ENCODE data around the gene PLOD2. TPM values are rescaled to one million over a fixed set of nuclear protein-coding genes. Genes with fewer than 3 reads are reported as not detected.
A peak's percentile ranks its signal among the peaks of the same experiment; 100 is the strongest.
"Not testable (repeated sequence)": the region's sequence is repeated elsewhere in the genome, so short reads cannot be mapped to it uniquely, and the experiment has no call there.

The PLOD2 gene
- total RNA-seq, 1 experiment from 2014 or later = 120 TPM

DNA sequence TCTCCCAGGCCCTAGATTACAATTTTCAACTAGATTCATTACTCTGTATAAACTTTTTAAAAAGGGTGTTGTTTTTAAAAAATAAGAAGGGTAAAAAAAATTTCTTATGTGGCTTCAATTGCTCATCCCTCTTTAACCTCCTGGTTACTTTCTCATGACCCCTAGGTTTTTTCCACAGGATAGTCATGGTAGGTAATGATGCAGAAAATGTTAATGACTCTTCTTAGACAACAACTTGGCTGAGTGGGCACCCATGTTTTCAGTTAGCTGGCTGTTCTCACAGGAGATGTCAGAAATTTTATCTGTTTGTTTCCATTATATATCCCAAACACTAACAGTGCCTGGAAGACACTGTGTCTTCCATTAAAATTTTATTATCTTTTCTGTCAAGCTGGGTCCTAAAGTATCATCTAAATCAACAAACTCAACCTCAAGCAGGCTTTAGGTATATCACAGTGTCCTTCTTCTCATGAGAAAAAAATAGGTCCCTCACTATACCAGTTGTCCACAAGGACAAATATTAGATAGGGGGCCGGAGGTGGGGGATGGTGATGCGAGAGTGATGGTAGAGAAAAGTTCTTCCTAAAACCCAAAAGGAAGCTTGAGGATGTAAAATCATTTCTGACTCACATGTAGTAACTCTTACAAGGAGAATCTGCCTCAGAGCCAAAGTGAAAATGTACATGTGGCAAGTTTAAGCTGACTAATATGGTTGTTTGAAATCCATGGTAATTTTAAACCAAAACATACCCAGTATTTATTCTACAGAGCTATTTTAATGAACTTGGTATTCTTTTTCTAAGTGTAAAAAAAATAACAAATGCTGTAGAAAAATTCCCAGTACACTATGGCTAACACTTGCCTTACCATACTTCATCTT is 43.3 kb downstream of the PLOD2 start:
- peak; percentile 90 for DNase-seq (ENCODE audit: low read depth)
- in situ Hi-C loops (cut with HindIII; ENCODE audit: low pct_unique_long_range_greater_than_20kb, low sequenced_read_pairs) = no loop called here

GRCh38 chr3:146115619-146116018 is 45.4 kb downstream of the PLOD2 start:
- peak; percentile 64 for DNase-seq (ENCODE audit: low read depth)
- in situ Hi-C loops (cut with HindIII; ENCODE audit: low pct_unique_long_range_greater_than_20kb, low sequenced_read_pairs) = no loop called here

- in situ Hi-C loops (cut with HindIII; ENCODE audit: low pct_unique_long_range_greater_than_20kb, low sequenced_read_pairs); DNase-seq (ENCODE audit: low read depth): not testable (repeated sequence)
These were observed 47.2 kb downstream of the PLOD2 start for GRCh38 chr3:146113804-146114203.

GRCh38 chr3:146111337-146111736 is 49.6 kb downstream of the PLOD2 start:
- in situ Hi-C loops (cut with HindIII; ENCODE audit: low pct_unique_long_range_greater_than_20kb, low sequenced_read_pairs) = no loop called here
- no peak for DNase-seq (ENCODE audit: low read depth)

DNA sequence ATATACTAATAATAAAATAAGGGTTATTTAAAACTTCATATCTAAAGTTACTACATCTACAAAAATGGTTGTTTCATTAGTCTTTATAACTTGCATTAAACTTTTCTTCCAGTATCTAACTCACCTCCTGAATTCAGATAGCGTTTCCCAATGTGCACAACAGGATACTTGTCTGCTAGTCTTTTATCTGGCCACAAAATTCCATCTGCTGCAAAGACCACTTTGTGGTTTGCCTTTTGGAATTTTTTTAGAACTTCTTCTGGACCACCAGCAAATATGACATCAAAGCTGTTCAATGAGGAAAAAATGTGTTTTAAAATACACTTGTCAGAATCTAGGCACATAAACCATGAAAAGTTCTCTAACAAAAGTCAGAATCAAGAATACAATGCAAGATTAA is 50.8 kb downstream of the PLOD2 start:
- DNase-seq (ENCODE audit: low read depth) = no peak
- in situ Hi-C loops (cut with HindIII; ENCODE audit: low pct_unique_long_range_greater_than_20kb, low sequenced_read_pairs) = no loop called here

GRCh38 chr3:146106986-146107385 is 54.0 kb downstream of the PLOD2 start:
- in situ Hi-C loops (cut with HindIII; ENCODE audit: low pct_unique_long_range_greater_than_20kb, low sequenced_read_pairs) = no loop called here

DNA sequence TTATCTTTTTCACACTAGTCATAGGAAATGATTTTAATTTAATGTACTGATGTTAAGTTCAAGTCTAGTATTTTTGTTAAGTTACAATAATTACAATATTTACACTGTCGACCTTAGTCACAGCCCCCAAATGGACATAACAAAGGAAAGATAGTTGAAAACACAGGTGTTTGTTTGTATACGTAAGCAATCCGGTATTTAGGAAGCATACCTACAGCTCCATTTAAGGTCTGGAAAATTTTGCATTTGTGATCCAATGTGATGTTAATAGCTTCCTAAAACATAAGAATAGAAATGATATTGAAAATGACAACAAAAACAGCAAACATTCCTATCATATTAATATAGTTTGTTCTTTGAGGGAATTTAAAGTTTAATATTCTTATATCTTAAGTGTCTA is 56.9 kb downstream of the PLOD2 start:
- in situ Hi-C loops (cut with HindIII; ENCODE audit: low pct_unique_long_range_greater_than_20kb, low sequenced_read_pairs) = no loop called here
- no peak for DNase-seq (ENCODE audit: low read depth)

More at GRCh38 chr3:146106986-146107385, 54.0 kb downstream of the PLOD2 start:
- DNase-seq (ENCODE audit: low read depth) = no peak

DNA sequence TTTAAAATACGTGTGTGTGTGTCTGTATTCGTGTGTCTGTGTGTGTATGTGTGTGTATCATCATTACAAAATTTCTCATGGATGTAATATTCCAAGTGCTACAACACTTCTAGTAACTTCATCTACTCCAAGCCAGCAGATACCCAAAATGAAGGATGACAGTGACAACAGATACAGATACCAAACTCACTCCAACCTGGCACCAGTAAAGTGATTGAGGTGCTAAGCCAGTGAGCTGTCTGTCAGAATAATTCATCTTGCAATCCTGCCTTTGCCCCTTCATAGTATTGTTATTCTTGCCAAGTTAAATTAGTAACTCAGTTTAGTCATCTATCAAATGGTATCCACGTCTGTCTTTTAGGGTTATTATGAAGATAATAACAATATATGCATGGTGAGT is 58.1 kb downstream of the PLOD2 start:
- in situ Hi-C loops (cut with HindIII; ENCODE audit: low pct_unique_long_range_greater_than_20kb, low sequenced_read_pairs) = no loop called here

GRCh38 chr3:146101538-146101937 is 59.4 kb downstream of the PLOD2 start:
- in situ Hi-C loops (cut with HindIII; ENCODE audit: low pct_unique_long_range_greater_than_20kb, low sequenced_read_pairs) = no loop called here
- DNase-seq (ENCODE audit: low read depth) = no peak

More for the DNA sequence above, 58.1 kb downstream of the PLOD2 start:
- no peak for DNase-seq (ENCODE audit: low read depth)

DNA sequence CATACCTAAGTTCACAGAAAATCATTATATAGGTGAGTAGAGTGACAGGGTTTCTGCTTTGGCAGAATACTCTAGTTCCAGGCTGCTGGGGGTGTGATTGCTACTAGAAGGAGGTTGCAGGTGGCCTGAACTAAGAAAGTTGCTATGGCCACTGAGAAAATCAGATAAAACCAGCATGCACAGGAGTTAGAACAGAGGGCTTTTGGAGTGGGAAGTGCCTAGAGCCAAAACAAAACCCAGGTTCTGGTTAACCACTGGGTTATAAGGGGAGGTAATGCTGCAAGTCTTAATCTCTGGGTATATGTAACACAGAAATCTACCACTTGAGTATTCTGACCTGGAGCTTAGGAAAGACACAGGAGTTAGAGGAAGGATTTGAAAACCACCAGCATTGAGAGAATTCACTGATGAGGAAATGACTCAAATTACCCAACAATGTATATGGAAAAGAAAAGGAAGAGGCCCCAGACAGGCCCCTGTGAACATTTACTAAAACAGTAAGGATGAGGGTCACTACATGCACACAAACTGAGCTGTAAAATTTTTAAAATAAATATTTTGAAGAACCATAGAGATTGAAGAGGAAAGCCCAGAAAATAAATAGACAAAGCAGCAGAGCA is 60.0 kb downstream of the PLOD2 start:
- in situ Hi-C loops (cut with HindIII; ENCODE audit: low pct_unique_long_range_greater_than_20kb, low sequenced_read_pairs) = no loop called here

GRCh38 chr3:146100180-146100579 is 60.8 kb downstream of the PLOD2 start:
- DNase-seq (ENCODE audit: low read depth) = no peak
- in situ Hi-C loops (cut with HindIII; ENCODE audit: low pct_unique_long_range_greater_than_20kb, low sequenced_read_pairs) = no loop called here

More for the DNA sequence above, 60.0 kb downstream of the PLOD2 start:
- DNase-seq (ENCODE audit: low read depth) = no peak

DNA sequence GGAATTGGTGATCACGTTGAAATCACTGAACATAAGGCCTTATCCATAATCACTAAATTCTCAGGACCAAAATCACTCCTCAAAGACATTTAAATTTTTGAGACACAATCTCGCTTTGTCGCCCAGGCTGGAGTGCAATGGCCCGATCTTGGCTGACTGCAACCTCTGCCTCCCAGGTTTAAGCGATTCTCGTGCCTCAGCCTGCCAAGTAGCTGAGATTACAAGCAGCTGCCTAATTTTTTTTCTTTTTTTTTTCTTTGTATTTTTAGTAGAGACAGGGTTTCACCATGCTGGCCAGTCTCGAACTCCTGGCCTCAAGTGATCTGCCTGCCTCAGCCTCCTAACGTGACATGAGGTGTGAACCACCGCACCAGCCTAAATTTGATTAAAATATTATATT is 61.7 kb downstream of the PLOD2 start:
- in situ Hi-C loops (cut with HindIII; ENCODE audit: low pct_unique_long_range_greater_than_20kb, low sequenced_read_pairs) = no loop called here
- no peak for DNase-seq (ENCODE audit: low read depth)

- no peak for DNase-seq (ENCODE audit: low read depth)
These were observed 67.1 kb downstream of the PLOD2 start for GRCh38 chr3:146093896-146094295.

GRCh38 chr3:146092230-146092629 is 68.8 kb downstream of the PLOD2 start:
- peak; percentile 57 for DNase-seq (ENCODE audit: low read depth)
- in situ Hi-C loops (cut with HindIII; ENCODE audit: low pct_unique_long_range_greater_than_20kb, low sequenced_read_pairs) = no loop called here

More at GRCh38 chr3:146093896-146094295, 67.1 kb downstream of the PLOD2 start:
- in situ Hi-C loops (cut with HindIII; ENCODE audit: low pct_unique_long_range_greater_than_20kb, low sequenced_read_pairs) = no loop called here

- peak; percentile 51 for DNase-seq (ENCODE audit: low read depth)
- in situ Hi-C loops (cut with HindIII; ENCODE audit: low pct_unique_long_range_greater_than_20kb, low sequenced_read_pairs) = no loop called here
These were observed 69.6 kb downstream of the PLOD2 start for GRCh38 chr3:146091397-146091796.

GRCh38 chr3:146090521-146090920 is 70.5 kb downstream of the PLOD2 start:
- no peak for DNase-seq (ENCODE audit: low read depth)
- in situ Hi-C loops (cut with HindIII; ENCODE audit: low pct_unique_long_range_greater_than_20kb, low sequenced_read_pairs) = no loop called here

DNA sequence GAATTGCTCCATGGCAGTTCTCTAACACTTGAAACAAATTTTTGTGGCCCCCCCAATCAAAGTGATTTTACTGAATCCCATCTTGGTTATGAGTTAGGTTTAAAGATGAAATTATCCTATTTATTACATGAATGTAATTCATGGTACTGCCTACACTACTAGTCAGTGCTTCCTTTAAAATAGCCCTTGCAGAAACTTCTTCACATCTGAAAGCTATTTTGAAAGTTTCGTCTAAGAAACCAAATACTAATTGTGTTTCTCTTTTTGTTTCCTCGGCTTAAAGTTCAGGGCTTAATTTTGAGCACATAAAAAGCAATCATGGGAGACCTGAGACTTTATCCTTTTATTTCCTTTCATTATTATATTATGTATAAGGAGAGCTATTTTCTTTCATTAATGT is 72.1 kb downstream of the PLOD2 start:
- in situ Hi-C loops (cut with HindIII; ENCODE audit: low pct_unique_long_range_greater_than_20kb, low sequenced_read_pairs) = no loop called here
- DNase-seq (ENCODE audit: low read depth) = no peak

DNA sequence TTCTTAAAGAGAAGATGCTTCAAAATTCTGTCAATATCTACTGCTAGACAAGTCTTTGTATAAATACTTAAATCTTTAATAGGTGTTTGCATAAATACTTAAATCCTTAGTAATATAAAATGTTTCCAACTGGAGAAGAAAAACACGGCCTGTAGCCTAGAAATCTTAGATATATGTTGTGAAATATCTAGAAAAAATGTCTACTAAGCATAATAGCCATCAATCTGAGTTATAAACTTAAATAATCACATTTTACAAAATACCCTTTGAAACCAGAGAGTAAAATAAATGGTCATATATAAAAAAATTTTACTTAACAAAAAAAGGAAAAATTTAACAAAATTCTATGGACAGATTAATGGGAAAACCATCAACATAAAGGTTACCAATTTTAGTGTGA is 73.9 kb downstream of the PLOD2 start:
- DNase-seq (ENCODE audit: low read depth) = no peak
- in situ Hi-C loops (cut with HindIII; ENCODE audit: low pct_unique_long_range_greater_than_20kb, low sequenced_read_pairs) = no loop called here

- no peak for DNase-seq (ENCODE audit: low read depth)
- in situ Hi-C loops (cut with HindIII; ENCODE audit: low pct_unique_long_range_greater_than_20kb, low sequenced_read_pairs) = no loop called here
These were observed 74.8 kb downstream of the PLOD2 start for GRCh38 chr3:146086211-146086610.

GRCh38 chr3:146085678-146086077 is 75.3 kb downstream of the PLOD2 start:
- no peak for DNase-seq (ENCODE audit: low read depth)
- in situ Hi-C loops (cut with HindIII; ENCODE audit: low pct_unique_long_range_greater_than_20kb, low sequenced_read_pairs) = no loop called here

Data from Caki2 (cell line).